A673 (cell line): ENCODE measurements around the gene SAMD10.

Source experiments
- EZH2 ChIP-seq: fragments of 200-600 bp; sonication (generic); IDR thresholded peaks from 2 replicates; pipeline ENCODE4 v1.6.1; 2017; ENCODE audit warnings: borderline replicate concordance, low read depth, mild to moderate bottlenecking, mixed read lengths, antibody characterized with exemption, low read length; ENCODE audit not compliant: poor library complexity, severe bottlenecking
- TF ChIP-seq, protein P1 (sequence below): fragments of 300-800, 200-600 bp; sonication (generic); conservative IDR thresholded peaks from 2 replicates; pipeline ENCODE4 v1.5.1; 2017; ENCODE audit warnings: low read depth, mild to moderate bottlenecking, antibody characterized with exemption, low read length, moderate library complexity, mixed read lengths

DNA sequence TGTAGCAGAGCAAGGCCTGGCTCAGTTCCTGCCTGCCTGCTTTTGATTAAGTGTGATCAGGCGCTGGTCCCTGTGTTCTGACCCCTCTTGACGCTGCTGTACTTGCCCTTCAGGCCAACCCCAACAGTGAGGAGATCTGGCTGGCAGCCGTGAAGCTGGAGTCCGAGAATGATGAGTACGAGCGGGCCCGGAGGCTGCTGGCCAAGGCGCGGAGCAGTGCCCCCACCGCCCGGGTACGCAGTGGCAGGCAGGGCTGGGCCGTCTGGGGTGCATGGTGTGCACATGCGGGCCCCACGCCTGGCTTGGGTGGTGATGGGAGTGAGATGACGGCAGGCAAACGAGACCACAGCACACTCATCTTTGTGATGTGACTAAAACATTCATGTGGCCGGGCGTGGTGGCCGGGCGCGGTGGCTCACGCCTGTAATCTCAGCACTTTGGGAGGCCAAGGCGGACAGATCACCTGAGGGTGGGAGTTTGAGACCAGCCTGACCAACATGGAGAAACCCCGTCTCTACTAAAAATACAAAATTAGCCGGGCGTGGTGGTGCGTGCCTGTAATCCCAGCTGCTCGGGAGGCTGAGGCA, 46.5 kb upstream of the SAMD10 start:
- TF ChIP-seq, protein P1, sequence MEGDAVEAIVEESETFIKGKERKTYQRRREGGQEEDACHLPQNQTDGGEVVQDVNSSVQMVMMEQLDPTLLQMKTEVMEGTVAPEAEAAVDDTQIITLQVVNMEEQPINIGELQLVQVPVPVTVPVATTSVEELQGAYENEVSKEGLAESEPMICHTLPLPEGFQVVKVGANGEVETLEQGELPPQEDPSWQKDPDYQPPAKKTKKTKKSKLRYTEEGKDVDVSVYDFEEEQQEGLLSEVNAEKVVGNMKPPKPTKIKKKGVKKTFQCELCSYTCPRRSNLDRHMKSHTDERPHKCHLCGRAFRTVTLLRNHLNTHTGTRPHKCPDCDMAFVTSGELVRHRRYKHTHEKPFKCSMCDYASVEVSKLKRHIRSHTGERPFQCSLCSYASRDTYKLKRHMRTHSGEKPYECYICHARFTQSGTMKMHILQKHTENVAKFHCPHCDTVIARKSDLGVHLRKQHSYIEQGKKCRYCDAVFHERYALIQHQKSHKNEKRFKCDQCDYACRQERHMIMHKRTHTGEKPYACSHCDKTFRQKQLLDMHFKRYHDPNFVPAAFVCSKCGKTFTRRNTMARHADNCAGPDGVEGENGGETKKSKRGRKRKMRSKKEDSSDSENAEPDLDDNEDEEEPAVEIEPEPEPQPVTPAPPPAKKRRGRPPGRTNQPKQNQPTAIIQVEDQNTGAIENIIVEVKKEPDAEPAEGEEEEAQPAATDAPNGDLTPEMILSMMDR: no peak
- no peak for TF ChIP-seq EZH2
